ENCODE data around the gene TREX2. TPM values are rescaled to one million over a fixed set of nuclear protein-coding genes. Genes with fewer than 3 reads are reported as not detected.

Gene TREX2
- polyA plus RNA-seq, 1 of the 3 experiments (the other 2 are of a cell fraction): 0.76 TPM

DNA sequence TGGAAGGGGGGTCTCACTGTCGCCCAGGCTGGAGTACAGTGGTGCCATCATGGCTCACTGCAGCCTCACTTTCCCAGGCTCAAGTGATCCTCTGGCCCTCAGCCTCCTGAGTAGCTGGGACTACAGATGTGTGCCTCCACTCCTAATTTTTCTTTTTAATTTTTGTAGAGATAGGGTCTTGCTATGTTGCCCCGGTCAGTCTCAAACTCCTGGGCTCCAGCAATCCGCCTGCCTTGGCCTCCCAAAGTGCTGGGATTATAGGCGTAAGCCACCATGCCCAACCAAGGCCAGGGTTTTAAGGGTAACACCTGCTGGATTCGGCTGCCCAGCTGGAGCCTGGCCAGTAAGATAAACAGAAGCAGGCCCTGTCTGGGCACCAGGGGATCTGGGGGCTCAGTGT is 3.4 kb downstream of the TREX2 start:
- CTCF ChIA-PET: no interaction called here

More for the DNA sequence above, 3.4 kb downstream of the TREX2 start:
- DNase-seq: no peak
- Histone ChIP-seq H3F3A (replicated peaks; ENCODE audit: insufficient read depth) (no peaks in the 10 kb centered on the region), H4K20me1 (ENCODE audit: insufficient read depth) (no peaks in the 10 kb centered on the region), H3K9ac (no peak overlapping the region), H3K79me2 (ENCODE audit: insufficient read depth) (no peaks in the 10 kb centered on the region), H3K4me2 (no peak overlapping the region), H3K9me2 (no peaks in the 10 kb centered on the region), H2AFZ (ENCODE audit: low read depth) (no peak overlapping the region), H3K27me3 (ENCODE audit: insufficient read depth) (peaks cover 38% of the 10 kb centered on the region), H3K36me3 (replicated peaks in 1 of 2; ENCODE audit: control insufficient read depth in 1 of 2, insufficient read depth in 2 of 2, low read length in 1 of 2) (no peaks in the 10 kb centered on the region), H3K4me3 (ENCODE audit: low read depth in 2 of 2, low read length in 1 of 2) (no peak overlapping the region), H3K27ac (ENCODE audit: low read depth in 2 of 2, low read length in 1 of 2) (no peak overlapping the region), H3K9me3 (no peaks in the 10 kb centered on the region), H3K4me1 (ENCODE audit: control insufficient read depth in 1 of 2, insufficient read depth in 2 of 2, low read depth in 1 of 2, low read length in 1 of 2) (no peaks in the 10 kb centered on the region)
- POLR2A ChIA-PET: no interaction called here
- WGBS (ENCODE audit: low lambda C conversion rate): 23% methylated on average over 4 of the region's 5 CpGs
- no peak for TF ChIP-seq FOXM1 (IDR thresholded peaks at IDR 0.05; ENCODE audit: low read depth)
- TF ChIP-seq, protein P1, sequence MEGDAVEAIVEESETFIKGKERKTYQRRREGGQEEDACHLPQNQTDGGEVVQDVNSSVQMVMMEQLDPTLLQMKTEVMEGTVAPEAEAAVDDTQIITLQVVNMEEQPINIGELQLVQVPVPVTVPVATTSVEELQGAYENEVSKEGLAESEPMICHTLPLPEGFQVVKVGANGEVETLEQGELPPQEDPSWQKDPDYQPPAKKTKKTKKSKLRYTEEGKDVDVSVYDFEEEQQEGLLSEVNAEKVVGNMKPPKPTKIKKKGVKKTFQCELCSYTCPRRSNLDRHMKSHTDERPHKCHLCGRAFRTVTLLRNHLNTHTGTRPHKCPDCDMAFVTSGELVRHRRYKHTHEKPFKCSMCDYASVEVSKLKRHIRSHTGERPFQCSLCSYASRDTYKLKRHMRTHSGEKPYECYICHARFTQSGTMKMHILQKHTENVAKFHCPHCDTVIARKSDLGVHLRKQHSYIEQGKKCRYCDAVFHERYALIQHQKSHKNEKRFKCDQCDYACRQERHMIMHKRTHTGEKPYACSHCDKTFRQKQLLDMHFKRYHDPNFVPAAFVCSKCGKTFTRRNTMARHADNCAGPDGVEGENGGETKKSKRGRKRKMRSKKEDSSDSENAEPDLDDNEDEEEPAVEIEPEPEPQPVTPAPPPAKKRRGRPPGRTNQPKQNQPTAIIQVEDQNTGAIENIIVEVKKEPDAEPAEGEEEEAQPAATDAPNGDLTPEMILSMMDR (IDR thresholded peaks at IDR 0.05): no peak
- no peak for TF ChIP-seq RCOR1 (IDR thresholded peaks at IDR 0.05; ENCODE audit: low read length)
- no peak for TF ChIP-seq FOSL2 (IDR thresholded peaks at IDR 0.05; ENCODE audit: borderline replicate concordance, low read depth)
- no peak for TF ChIP-seq RXRA (IDR thresholded peaks at IDR 0.05; ENCODE audit: borderline replicate concordance, low read depth)
- TF ChIP-seq, protein P2, sequence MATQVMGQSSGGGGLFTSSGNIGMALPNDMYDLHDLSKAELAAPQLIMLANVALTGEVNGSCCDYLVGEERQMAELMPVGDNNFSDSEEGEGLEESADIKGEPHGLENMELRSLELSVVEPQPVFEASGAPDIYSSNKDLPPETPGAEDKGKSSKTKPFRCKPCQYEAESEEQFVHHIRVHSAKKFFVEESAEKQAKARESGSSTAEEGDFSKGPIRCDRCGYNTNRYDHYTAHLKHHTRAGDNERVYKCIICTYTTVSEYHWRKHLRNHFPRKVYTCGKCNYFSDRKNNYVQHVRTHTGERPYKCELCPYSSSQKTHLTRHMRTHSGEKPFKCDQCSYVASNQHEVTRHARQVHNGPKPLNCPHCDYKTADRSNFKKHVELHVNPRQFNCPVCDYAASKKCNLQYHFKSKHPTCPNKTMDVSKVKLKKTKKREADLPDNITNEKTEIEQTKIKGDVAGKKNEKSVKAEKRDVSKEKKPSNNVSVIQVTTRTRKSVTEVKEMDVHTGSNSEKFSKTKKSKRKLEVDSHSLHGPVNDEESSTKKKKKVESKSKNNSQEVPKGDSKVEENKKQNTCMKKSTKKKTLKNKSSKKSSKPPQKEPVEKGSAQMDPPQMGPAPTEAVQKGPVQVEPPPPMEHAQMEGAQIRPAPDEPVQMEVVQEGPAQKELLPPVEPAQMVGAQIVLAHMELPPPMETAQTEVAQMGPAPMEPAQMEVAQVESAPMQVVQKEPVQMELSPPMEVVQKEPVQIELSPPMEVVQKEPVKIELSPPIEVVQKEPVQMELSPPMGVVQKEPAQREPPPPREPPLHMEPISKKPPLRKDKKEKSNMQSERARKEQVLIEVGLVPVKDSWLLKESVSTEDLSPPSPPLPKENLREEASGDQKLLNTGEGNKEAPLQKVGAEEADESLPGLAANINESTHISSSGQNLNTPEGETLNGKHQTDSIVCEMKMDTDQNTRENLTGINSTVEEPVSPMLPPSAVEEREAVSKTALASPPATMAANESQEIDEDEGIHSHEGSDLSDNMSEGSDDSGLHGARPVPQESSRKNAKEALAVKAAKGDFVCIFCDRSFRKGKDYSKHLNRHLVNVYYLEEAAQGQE (IDR thresholded peaks at IDR 0.05; ENCODE audit: low read depth, low read length): no peak
- TF ChIP-seq MEF2A (IDR thresholded peaks at IDR 0.05; ENCODE audit: borderline replicate concordance, low read depth): no peak
- TF ChIP-seq MXI1 (IDR thresholded peaks at IDR 0.05; ENCODE audit: low read depth, low read length): no peak
- no peak for TF ChIP-seq ELF1 (IDR thresholded peaks at IDR 0.05)
- TF ChIP-seq, protein P3, sequence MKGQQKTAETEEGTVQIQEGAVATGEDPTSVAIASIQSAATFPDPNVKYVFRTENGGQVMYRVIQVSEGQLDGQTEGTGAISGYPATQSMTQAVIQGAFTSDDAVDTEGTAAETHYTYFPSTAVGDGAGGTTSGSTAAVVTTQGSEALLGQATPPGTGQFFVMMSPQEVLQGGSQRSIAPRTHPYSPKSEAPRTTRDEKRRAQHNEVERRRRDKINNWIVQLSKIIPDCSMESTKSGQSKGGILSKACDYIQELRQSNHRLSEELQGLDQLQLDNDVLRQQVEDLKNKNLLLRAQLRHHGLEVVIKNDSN (IDR thresholded peaks at IDR 0.05; ENCODE audit: borderline replicate concordance, low read depth): no peak
- no peak for TF ChIP-seq SIN3A (IDR thresholded peaks at IDR 0.05; ENCODE audit: borderline replicate concordance, low read depth, low read length)
- TF ChIP-seq NFIC (IDR thresholded peaks at IDR 0.05; ENCODE audit: borderline replicate concordance): no peak
- TF ChIP-seq, protein P4, sequence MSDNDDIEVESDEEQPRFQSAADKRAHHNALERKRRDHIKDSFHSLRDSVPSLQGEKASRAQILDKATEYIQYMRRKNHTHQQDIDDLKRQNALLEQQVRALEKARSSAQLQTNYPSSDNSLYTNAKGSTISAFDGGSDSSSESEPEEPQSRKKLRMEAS (IDR thresholded peaks at IDR 0.05; ENCODE audit: low read depth): no peak
